C4-2B (cell line): ENCODE results near the gene RAD51C.

Experiments
- H3K27ac ChIP-seq: fragments of 450-650 bp; 2 replicates; pipeline ENCODE4 v1.5.1; 2017
- CTCF ChIP-seq: fragments of 450-650 bp; conservative IDR thresholded peaks from 2 replicates; pipeline ENCODE4 v1.5.1; 2017; ENCODE audit warnings: mild to moderate bottlenecking
- ZFX ChIP-seq: fragments of 450-650 bp; IDR thresholded peaks from 2 replicates; pipeline ENCODE4 v1.6.1; 2017

The RAD51C gene

GRCh38 chr17:58691701-58692238 lies 632 bp upstream of the RAD51C start, which contains the start of gene TEX14:
TEX14 (minus strand) TSS chr17:58692045; CDS start chr17:58652001, 40,044 bp downstream.
- peak within 1 kb of the TSS; percentile 87 for H3K27ac ChIP-seq
- no peak for TF ChIP-seq ZFX
- no peak for TF ChIP-seq CTCF

GRCh38 chr17:58693208-58693607 lies 806 bp downstream of the RAD51C start:
- TF ChIP-seq CTCF (no peak), ZFX (no peak)
- H3K27ac ChIP-seq, result peak overlapping the region; percentile 87

GRCh38 chr17:58693751-58694150 lies 1.3 kb downstream of the RAD51C start:
- no peak overlapping the region for H3K27ac ChIP-seq
- TF ChIP-seq ZFX (no peak), CTCF (no peak)

GRCh38 chr17:58694302-58694701 lies 1.9 kb downstream of the RAD51C start:
- H3K27ac ChIP-seq, result no peak overlapping the region

GRCh38 chr17:58694826-58695225 lies 2.4 kb downstream of the RAD51C start:
- TF ChIP-seq CTCF, result no peak
- TF ChIP-seq ZFX, result no peak
- no peak overlapping the region for H3K27ac ChIP-seq

More at GRCh38 chr17:58694302-58694701, 1.9 kb downstream of the RAD51C start:
- no peak for TF ChIP-seq CTCF
- no peak for TF ChIP-seq ZFX

GRCh38 chr17:58699771-58700170 lies 7.4 kb downstream of the RAD51C start:
- TF ChIP-seq ZFX (no peak), CTCF (no peak)
- no peak overlapping the region for H3K27ac ChIP-seq

- no peak overlapping the region for H3K27ac ChIP-seq
- TF ChIP-seq ZFX (no peak), CTCF (no peak)
These were observed 9.7 kb downstream of the RAD51C start for GRCh38 chr17:58702045-58702476.
